Activated B cell treated with CpG ODN at 0.5 μM for 24 hours (primary cell): ENCODE data around the gene GLB1L. TPM values are rescaled to one million over a fixed set of nuclear protein-coding genes. Genes with fewer than 3 reads are reported as not detected.

Experiments
- ATAC-seq: fragments of 200-7000 bp; cut with Tn5 transposase; one replicate; pipeline ENCODE4 v1.10.0; 2021; ENCODE audit warnings: low read depth, mild to moderate bottlenecking, moderate library complexity
- CTCF ChIA-PET: fragments of 350-600 bp; sonication (Branson Sonifier 250); formaldehyde crosslinking; loops from one replicate; lab custom pipeline; 2021; ENCODE audit warnings: antibody characterized with exemption; lab: Charles Lee
- POLR2A ChIA-PET: fragments of 350-600 bp; sonication (Branson Sonifier 250); formaldehyde crosslinking; loops from one replicate; lab custom pipeline; 2021; ENCODE audit warnings: antibody characterized with exemption; lab: Charles Lee
- DNase-seq: peaks from one replicate; pipeline ENCODE4 v3.0.0; 2022
- H3K27ac Mint-ChIP-seq: one replicate; pipeline ENCODE4 v1.8.0; 2020; ENCODE audit warnings: mixed read lengths
- H3K27me3 Mint-ChIP-seq: one replicate; pipeline ENCODE4 v1.8.0; 2021; ENCODE audit warnings: mixed read lengths
- H3K36me3 Mint-ChIP-seq: one replicate; pipeline ENCODE4 v1.8.0; 2021; ENCODE audit warnings: low read depth, mixed read lengths
- H3K4me1 Mint-ChIP-seq: one replicate; pipeline ENCODE4 v1.8.0; 2021; ENCODE audit warnings: mixed read lengths
- H3K4me3 Mint-ChIP-seq: one replicate; pipeline ENCODE4 v1.8.0; 2020; ENCODE audit warnings: mild to moderate bottlenecking, mixed read lengths
- H3K9me3 Mint-ChIP-seq: one replicate; pipeline ENCODE4 v1.8.0; 2020; ENCODE audit warnings: mixed read lengths
- intact Hi-C: fragments of 100-400 bp; cut with micrococcal nuclease; formaldehyde crosslinking; loops from one replicate; pipeline ENCODE4 v1.15.1; 2024
- total RNA-seq: library from RNA; stranded (reverse); gene quantifications from 2 replicates; pipeline ENCODE4 v1.2.3, GENCODE V29; 2022
- TF ChIP-seq, protein P1 (sequence below): fragments of 200-600 bp; IDR thresholded peaks from one replicate; pipeline ENCODE4 v1.8.0; 2022; ENCODE audit warnings: antibody characterized with exemption, mild to moderate bottlenecking

GLB1L gene
- total RNA-seq, 1 donor from 2014 or later = 4.5 TPM

DNA sequence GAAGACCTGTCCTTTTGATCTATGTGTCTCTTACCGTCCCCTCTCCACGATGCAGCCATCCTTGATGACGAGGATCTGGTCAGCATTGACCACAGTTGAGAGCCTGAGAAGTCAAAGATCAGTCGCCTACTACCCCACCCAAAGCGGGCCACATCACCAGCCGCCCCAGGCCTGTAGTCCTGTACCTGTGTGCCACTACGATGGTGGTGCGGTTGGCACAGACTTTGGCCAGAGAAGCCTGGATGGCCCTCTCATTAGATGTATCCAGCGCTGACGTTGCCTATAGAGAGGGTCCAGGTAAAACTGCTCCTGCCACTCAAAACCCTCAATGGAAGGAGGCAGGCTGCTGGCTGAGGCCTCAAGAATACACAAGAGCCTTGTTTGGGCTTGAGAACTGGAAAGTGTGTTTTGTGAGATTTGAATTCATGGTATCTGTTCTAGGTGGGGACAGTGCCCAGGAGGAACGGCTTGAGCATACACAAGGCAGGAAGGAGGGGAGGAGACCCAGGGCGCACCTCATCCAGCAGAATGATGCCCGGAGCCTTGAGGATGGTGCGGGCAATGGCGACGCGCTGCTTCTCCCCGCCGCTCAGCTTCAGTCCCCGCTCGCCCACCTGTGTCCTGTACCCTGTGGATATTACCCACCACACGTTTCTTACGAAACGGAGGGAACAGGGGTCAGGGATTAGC lies 34.9 kb downstream of the GLB1L start:
- H3K27ac Mint-ChIP-seq = no peak overlapping the region
- DNase-seq (no peak), ATAC-seq (no peak)
- H3K9me3 Mint-ChIP-seq = no peaks in the 10 kb centered on the region
- POLR2A ChIA-PET = interaction anchor here (1.2 to 5.3 kb wide), 2 partner anchors 8 to 34 kb away, joined by 3 to 98 read pairs; partner anchors contain the start of genes ABCB6, CNPPD1 and RETREG2
- CTCF ChIA-PET = interaction anchor here (1.3 to 2.5 kb wide), 3 partner anchors 35 to 64 kb away, joined by 3 to 8 read pairs (median 6); no protein-coding TSS in a partner anchor
- peaks cover 37% of the 10 kb centered on the region for H3K36me3 Mint-ChIP-seq
- TF ChIP-seq, protein P1, sequence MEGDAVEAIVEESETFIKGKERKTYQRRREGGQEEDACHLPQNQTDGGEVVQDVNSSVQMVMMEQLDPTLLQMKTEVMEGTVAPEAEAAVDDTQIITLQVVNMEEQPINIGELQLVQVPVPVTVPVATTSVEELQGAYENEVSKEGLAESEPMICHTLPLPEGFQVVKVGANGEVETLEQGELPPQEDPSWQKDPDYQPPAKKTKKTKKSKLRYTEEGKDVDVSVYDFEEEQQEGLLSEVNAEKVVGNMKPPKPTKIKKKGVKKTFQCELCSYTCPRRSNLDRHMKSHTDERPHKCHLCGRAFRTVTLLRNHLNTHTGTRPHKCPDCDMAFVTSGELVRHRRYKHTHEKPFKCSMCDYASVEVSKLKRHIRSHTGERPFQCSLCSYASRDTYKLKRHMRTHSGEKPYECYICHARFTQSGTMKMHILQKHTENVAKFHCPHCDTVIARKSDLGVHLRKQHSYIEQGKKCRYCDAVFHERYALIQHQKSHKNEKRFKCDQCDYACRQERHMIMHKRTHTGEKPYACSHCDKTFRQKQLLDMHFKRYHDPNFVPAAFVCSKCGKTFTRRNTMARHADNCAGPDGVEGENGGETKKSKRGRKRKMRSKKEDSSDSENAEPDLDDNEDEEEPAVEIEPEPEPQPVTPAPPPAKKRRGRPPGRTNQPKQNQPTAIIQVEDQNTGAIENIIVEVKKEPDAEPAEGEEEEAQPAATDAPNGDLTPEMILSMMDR = no peak
- H3K27me3 Mint-ChIP-seq = no peaks in the 10 kb centered on the region
- intact Hi-C loops = no loop called here
- H3K4me3 Mint-ChIP-seq = no peak overlapping the region
- peaks cover 28% of the 10 kb centered on the region for H3K4me1 Mint-ChIP-seq

DNA sequence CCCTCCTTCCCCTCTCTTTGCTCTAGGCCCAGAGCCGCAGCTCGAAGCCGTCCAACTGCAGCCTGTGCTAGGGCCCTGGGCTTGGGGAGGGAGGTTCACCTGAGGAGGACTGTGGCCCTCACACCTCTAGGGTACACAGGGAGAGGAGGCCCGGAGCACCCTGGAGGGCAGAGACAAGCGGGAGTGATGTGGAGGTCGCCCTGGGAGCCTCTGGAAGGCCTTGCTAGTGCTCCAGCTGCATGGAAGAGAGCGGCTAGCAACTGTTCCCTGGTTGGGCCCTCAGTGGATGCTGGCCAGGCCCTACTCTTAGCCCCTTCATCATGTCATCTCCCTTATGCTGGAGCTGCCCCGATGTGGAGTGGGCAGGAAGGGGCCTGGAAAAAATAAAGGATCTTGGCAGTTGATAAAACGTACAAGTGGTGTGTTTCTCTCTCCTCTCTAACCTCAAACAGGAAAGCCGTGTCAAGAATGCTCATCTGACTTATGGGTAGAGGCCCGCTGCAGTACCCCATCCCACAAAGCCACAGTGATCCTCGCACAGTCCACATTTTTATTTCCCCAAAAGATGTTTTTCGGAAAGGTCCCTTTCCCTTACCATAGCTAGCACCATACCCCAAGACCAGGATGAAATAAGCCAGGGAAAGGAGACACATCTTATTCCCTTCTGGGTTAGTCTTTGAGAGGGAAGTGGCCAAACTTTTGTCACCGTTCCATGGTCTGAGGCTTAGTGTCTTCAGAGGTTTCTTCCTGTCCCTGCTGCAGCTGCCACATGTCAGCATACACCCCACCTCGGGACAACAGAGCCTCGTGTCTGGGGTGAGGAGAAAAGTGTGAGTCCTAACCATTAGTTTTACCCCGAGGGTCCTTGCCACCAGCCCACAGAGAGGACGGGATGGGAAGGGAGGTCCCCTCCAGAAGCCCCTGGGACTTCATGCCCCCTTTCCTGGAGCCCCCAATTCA lies 35.7 kb downstream of the GLB1L start:
- ChIA-PET CTCF (interaction anchor here (1.1 to 2.5 kb wide), 2 partner anchors 8 to 38 kb away, joined by 5 to 8 read pairs; no protein-coding TSS in a partner anchor), POLR2A (interaction anchor here (1.2 to 5.3 kb wide), 2 partner anchors 9 to 33 kb away, joined by 3 to 98 read pairs; partner anchors contain the start of genes ABCB6, CNPPD1 and RETREG2)
- Mint-ChIP-seq H3K36me3 (peaks cover 33% of the 10 kb centered on the region), H3K4me3 (no peak overlapping the region), H3K9me3 (no peaks in the 10 kb centered on the region), H3K4me1 (peaks cover 28% of the 10 kb centered on the region), H3K27me3 (no peaks in the 10 kb centered on the region), H3K27ac (no peak overlapping the region)
- DNase-seq = no peak
- intact Hi-C loops = no loop called here
- ATAC-seq = no peak
- TF ChIP-seq, protein P1 = no peak

DNA sequence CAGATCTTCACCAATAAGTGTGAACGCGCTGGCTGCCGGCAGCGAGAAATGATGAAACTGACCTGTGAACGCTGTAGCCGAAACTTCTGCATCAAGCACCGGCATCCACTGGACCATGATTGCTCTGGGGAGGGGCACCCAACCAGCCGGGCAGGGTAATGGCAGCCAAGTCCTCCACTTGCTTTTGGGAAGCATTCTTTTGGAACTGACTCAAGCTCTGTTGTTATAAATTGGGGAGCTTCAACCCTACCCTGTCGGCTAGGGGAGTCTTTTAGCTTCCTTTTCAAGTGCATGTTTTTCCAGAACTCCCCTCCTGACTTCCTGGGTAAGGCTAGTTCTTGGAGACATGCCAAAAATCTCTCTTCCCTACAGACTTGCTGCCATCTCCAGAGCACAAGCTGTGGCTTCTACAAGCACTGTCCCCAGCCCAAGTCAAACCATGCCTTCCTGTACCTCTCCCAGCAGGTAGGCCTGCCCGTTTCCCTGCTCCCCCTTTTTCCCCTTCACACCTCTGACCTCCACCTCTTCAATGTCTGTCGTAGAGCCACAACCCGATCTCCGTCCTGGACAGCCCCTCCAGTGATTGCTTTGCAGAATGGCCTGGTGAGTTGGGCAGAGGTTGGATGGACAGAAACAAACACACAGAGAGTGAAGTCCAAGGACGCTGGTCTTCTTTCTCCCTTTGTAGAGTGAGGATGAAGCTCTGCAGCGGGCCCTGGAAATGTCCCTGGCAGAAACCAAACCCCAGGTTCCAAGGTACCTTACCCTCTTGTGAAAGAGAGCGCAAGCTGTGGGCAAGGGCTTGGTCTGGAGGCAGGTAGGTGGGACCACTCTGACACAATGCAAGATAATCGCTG lies 37.1 kb downstream of the GLB1L start:
- Mint-ChIP-seq H3K9me3 (no peaks in the 10 kb centered on the region), H3K4me1 (peaks cover 28% of the 10 kb centered on the region), H3K27me3 (no peaks in the 10 kb centered on the region), H3K27ac (peak overlapping the region; percentile 36), H3K36me3 (peaks cover 22% of the 10 kb centered on the region), H3K4me3 (peak overlapping the region; percentile 24)
- CTCF ChIA-PET = interaction anchor here (1.1 to 2.5 kb wide), 3 partner anchors 9 to 87 kb away, joined by 5 to 8 read pairs (median 6); no protein-coding TSS in a partner anchor
- TF ChIP-seq, protein P1 = no peak
- intact Hi-C loops = loop anchor here (2.0 kb wide), 5 partner anchors 37 to 639 kb away; partner anchors contain the start of genes CNOT9, GLB1L, STK16 and TTLL4
- POLR2A ChIA-PET = interaction anchor here (0.6 to 5.3 kb wide), 10 partner anchors 11 to 71 kb away, joined by 3 to 98 read pairs (median 16); partner anchors contain the start of genes ABCB6, ANKZF1, ATG9A and CNPPD1
- no peak for DNase-seq
- no peak for ATAC-seq

DNA sequence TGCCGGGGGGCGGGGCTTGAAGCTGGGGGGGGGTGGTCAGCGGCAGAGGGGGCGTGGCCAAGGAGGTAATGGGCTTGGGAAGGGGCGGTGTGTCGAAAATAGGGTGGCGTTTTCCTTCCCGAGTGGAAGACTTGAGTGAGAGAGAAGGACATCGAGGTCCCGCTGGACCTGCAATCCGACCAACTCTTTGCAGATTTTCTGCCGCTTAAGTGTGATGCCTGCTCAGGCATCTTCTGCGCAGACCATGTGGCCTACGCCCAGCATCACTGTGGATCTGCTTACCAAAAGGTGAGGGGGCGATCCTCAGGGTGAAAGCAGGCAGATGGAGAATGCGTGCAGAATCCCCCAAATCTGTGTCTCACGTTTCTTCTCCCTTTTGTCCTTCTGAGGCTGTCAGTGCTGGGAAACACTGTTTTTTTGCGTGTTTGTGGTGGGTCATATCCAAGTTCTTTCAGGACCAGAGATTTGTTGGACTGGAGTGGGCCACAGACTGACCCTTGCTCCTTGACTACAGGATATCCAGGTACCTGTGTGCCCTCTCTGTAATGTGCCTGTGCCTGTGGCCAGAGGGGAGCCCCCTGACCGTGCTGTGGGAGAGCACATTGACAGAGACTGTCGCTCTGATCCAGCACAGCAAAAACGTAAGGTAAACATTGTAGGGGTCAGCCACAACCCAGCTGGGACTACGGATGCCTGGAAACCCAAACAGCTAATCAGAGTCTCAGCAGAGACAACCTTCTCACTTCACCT lies 37.9 kb downstream of the GLB1L start:
- Mint-ChIP-seq H3K36me3 (peaks cover 20% of the 10 kb centered on the region), H3K4me3 (peak overlapping the region; percentile 88), H3K4me1 (peaks cover 28% of the 10 kb centered on the region), H3K9me3 (no peaks in the 10 kb centered on the region), H3K27ac (peak overlapping the region; percentile 95), H3K27me3 (no peaks in the 10 kb centered on the region)
- ATAC-seq (no peak), DNase-seq (no peak)
- TF ChIP-seq, protein P1 = no peak
- ChIA-PET POLR2A (interaction anchor here (0.6 to 5.3 kb wide), 23 partner anchors 10 to 548 kb away, joined by 3 to 98 read pairs (median 7); partner anchors contain the start of genes ABCB6, ANKZF1, ATG9A and BCS1L), CTCF (interaction anchor here (1.5 to 1.9 kb wide), 2 partner anchors 32 to 88 kb away, joined by 6 to 12 read pairs; partner anchors contain the start of gene CNPPD1)
- intact Hi-C loops = loop anchor here (2.0 kb wide), 5 partner anchors 37 to 639 kb away; partner anchors contain the start of genes CNOT9, GLB1L, STK16 and TTLL4
